Loucy (cell line): Measurements from ENCODE around the gene TOP3A.
"Not testable (repeated sequence)": the region's sequence is repeated elsewhere in the genome, so short reads cannot be mapped to it uniquely, and the experiment has no call there.

Experiments used
- CTCF ChIP-seq: fragments of 200-600 bp; sonication (generic); conservative IDR thresholded peaks from 2 replicates; pipeline ENCODE4 v1.5.1; 2014; ENCODE audit warnings: mild to moderate bottlenecking, antibody characterized with exemption, low read length
- EZH2phosphoT487 ChIP-seq: fragments of 200-600 bp; IDR thresholded peaks from 2 replicates; pipeline ENCODE4 v1.6.1; 2018; ENCODE audit warnings: antibody characterized with exemption, mild to moderate bottlenecking, moderate library complexity, borderline replicate concordance

GRCh38 chr17:18298061-18298460 is 16.7 kb downstream of the TOP3A start:
- not testable (repeated sequence) for TF ChIP-seq CTCF, EZH2phosphoT487
